Measurements from ENCODE around the gene TRIM17. TPM values are rescaled to one million over a fixed set of nuclear protein-coding genes. Genes with fewer than 3 reads are reported as not detected.

TRIM17 gene
- total RNA-seq, 1 experiment from 2014 or later = 55.5 TPM

DNA sequence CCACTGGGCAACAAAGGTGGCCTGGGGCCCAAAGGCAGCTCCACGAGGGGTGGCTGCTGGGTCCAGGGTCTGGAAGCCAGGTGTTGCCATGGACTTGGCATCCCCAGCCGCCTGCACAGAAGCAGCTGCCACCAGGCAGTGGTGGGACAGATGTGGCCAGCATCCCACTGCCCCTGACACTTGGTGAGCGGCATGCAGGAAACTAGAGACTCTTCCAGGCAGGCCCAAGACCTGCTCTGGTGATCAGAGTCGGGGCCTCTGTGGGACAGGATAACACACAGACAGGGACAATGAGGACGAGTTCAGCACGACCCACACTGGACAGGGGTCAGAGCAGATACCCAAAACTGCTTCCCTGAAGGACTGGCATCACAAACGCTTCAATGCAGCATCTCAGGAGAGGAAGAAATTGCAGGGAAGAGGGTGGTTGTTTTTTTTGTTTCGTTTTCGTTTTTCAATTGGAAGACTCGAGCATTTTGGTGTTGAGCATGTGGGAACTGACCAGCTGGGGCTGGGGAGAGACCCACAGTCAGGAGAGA, 36.4 kb upstream of the TRIM17 start:
- Histone ChIP-seq H3K79me2 (ENCODE audit: low read depth) (peaks cover 16% of the 10 kb centered on the region), H3K9me3 (ENCODE audit: insufficient read depth, low read depth) (no peaks in the 10 kb centered on the region), H4K20me1 (ENCODE audit: insufficient read depth) (no peaks in the 10 kb centered on the region), H3F3A (ENCODE audit: insufficient read depth, low read depth) (peaks cover 44% of the 10 kb centered on the region), H3K36me3 (ENCODE audit: low read depth) (no peaks in the 10 kb centered on the region), H3K27ac (peak overlapping the region; percentile 70), H3K4me2 (peak overlapping the region; percentile 29), H3K4me1 (replicated peaks; ENCODE audit: insufficient read depth) (peaks cover 46% of the 10 kb centered on the region), H3K27me3 (ENCODE audit: insufficient read depth, low read depth) (no peaks in the 10 kb centered on the region), H3K9me2 (ENCODE audit: insufficient read depth) (no peaks in the 10 kb centered on the region), H3K4me3 (no peak overlapping the region), H2AFZ (no peak overlapping the region)
- no TSS peak for BruUV-seq (replicated peaks)
- ChIA-PET CTCF (no interaction called here), POLR2A (ENCODE audit: unreplicated experiment) (interaction anchor here (0.6 to 0.7 kb wide), 2 partner anchors 28 to 75 kb away, joined by 3 to 8 read pairs; no protein-coding TSS in a partner anchor)
- TF ChIP-seq EZH2 (IDR thresholded peaks at IDR 0.05; ENCODE audit: low read depth) = no peak
- no peak for TF ChIP-seq CTCF (conservative IDR thresholded peaks at IDR 0.05)
- intact Hi-C loops (cut with micrococcal nuclease; ENCODE audit: unreplicated experiment) = no loop called here
- no peak for DNase-seq

GRCh38 chr1:228452194-228453021, 35.7 kb upstream of the TRIM17 start:
- H3K27ac ChIP-seq = peak overlapping the region; percentile 70
- H3K27me3 ChIP-seq (ENCODE audit: insufficient read depth, low read depth) = no peaks in the 10 kb centered on the region
- intact Hi-C loops (cut with micrococcal nuclease; ENCODE audit: unreplicated experiment) = loop anchor here (1.0 kb wide), 1 partner anchor 34 kb away; no protein-coding TSS in a partner anchor
- TF ChIP-seq EZH2 (IDR thresholded peaks at IDR 0.05; ENCODE audit: low read depth) (no peak), CTCF (conservative IDR thresholded peaks at IDR 0.05) (no peak)
- peak; percentile 70 to 83 for DNase-seq
- ChIA-PET POLR2A (ENCODE audit: unreplicated experiment) (interaction anchor here (0.6 to 0.8 kb wide), 5 partner anchors 12 to 1600 kb away, joined by 3 to 6 read pairs (median 4); no protein-coding TSS in a partner anchor), CTCF (no interaction called here)
- H3K36me3 ChIP-seq (ENCODE audit: low read depth) = no peaks in the 10 kb centered on the region
- H3K9me2 ChIP-seq (ENCODE audit: insufficient read depth) = no peaks in the 10 kb centered on the region
- no peak overlapping the region for H2AFZ ChIP-seq
- peaks cover 44% of the 10 kb centered on the region for H3F3A ChIP-seq (ENCODE audit: insufficient read depth, low read depth)
- H3K79me2 ChIP-seq (ENCODE audit: low read depth) = peaks cover 16% of the 10 kb centered on the region
- H3K9me3 ChIP-seq (ENCODE audit: insufficient read depth, low read depth) = no peaks in the 10 kb centered on the region
- peak overlapping the region; percentile 29 for H3K4me2 ChIP-seq
- no peak overlapping the region for H3K4me3 ChIP-seq
- H3K4me1 ChIP-seq (replicated peaks; ENCODE audit: insufficient read depth) = peaks cover 48% of the 10 kb centered on the region
- no TSS peak for BruUV-seq (replicated peaks)
- no peaks in the 10 kb centered on the region for H4K20me1 ChIP-seq (ENCODE audit: insufficient read depth)

- POLR2A ChIA-PET (ENCODE audit: unreplicated experiment) = no interaction called here
- no TSS peak for BruUV-seq (replicated peaks)
- CTCF ChIA-PET = no interaction called here
Measured at GRCh38 chr1:228450200-228450599, 33.5 kb upstream of the TRIM17 start.

More at GRCh38 chr1:228450200-228450599, 33.5 kb upstream of the TRIM17 start:
- peaks cover under 1% of the 10 kb centered on the region; the same call in 1 of the 2 replicates for H3K79me2 ChIP-seq (ENCODE audit: low read depth)
- peaks cover 32% of the 10 kb centered on the region for H3F3A ChIP-seq (ENCODE audit: insufficient read depth, low read depth)
- intact Hi-C loops (cut with micrococcal nuclease; ENCODE audit: unreplicated experiment) = no loop called here
- H3K4me3 ChIP-seq = no peak overlapping the region
- H3K9me2 ChIP-seq (ENCODE audit: insufficient read depth) = no peaks in the 10 kb centered on the region
- no peak overlapping the region for H2AFZ ChIP-seq
- no peaks in the 10 kb centered on the region for H3K9me3 ChIP-seq (ENCODE audit: insufficient read depth, low read depth)
- peaks cover 44% of the 10 kb centered on the region for H3K4me1 ChIP-seq (replicated peaks; ENCODE audit: insufficient read depth)
- H3K4me2 ChIP-seq = no peak overlapping the region
- TF ChIP-seq EZH2 (IDR thresholded peaks at IDR 0.05; ENCODE audit: low read depth) (no peak), CTCF (conservative IDR thresholded peaks at IDR 0.05) (no peak)
- H3K27me3 ChIP-seq (ENCODE audit: insufficient read depth, low read depth) = no peaks in the 10 kb centered on the region
- no peak overlapping the region for H3K27ac ChIP-seq
- H3K36me3 ChIP-seq (ENCODE audit: low read depth) = no peaks in the 10 kb centered on the region
- no peak for DNase-seq
- no peaks in the 10 kb centered on the region for H4K20me1 ChIP-seq (ENCODE audit: insufficient read depth)
